Measurements from ENCODE around the gene CAP2.

GRCh38 chr6:17455919-17456318 lies 62.5 kb downstream of the CAP2 start:
- TF ChIP-seq CTCF (IDR thresholded peaks at IDR 0.05) = no peak
- no peak for TF ChIP-seq MAX (CRISPR knock-in tag; IDR thresholded peaks at IDR 0.05)
- no peak for TF ChIP-seq USF2 (CRISPR knock-in tag; IDR thresholded peaks at IDR 0.05)
- TF ChIP-seq SMAD3 (CRISPR knock-in tag; IDR thresholded peaks at IDR 0.05; ENCODE audit: borderline replicate concordance) = no peak
- TF ChIP-seq ZNF232 (CRISPR knock-in tag; IDR thresholded peaks at IDR 0.05) = no peak
